Caco-2 (cell line): Measurements from ENCODE around the gene KDM2B. TPM values are rescaled to one million over a fixed set of nuclear protein-coding genes. Genes with fewer than 3 reads are reported as not detected.
"Not testable (repeated sequence)": the region's sequence is repeated elsewhere in the genome, so short reads cannot be mapped to it uniquely, and the experiment has no call there.

Source experiments
- BruUV-seq: library from RNA; stranded (reverse); fragments of 400-500 nt; replicated peaks from 2 replicates; lab custom pipeline; 2021; lab: Mats Ljungman, UMichigan
- CTCF ChIA-PET: fragments of 300-600 bp; sonication (Branson Sonifier 250); formaldehyde crosslinking; loops from one replicate; lab custom pipeline; 2022; ENCODE audit warnings: antibody characterized with exemption; lab: Charles Lee
- POLR2A ChIA-PET: fragments of 300-600 bp; sonication (Branson Sonifier 250); formaldehyde crosslinking; loops from one replicate; lab custom pipeline; 2022; ENCODE audit warnings: antibody characterized with exemption; lab: Charles Lee
- DNase-seq, 2 experiments: peaks; one replicate each; pipeline versions ENCODE4 v3.0.0 to v3.0.0-alpha.2; 2020 to 2022
- H3K27me3 ChIP-seq: replicated peaks from 2 replicates; pipeline ENCODE4 v1.6.0; 2011; ENCODE audit warnings: low read length; ENCODE audit not compliant: control insufficient read depth, insufficient read depth
- H3K36me3 ChIP-seq: 2 replicates; pipeline ENCODE4 v1.5.1; 2011; ENCODE audit warnings: low read length; ENCODE audit not compliant: control insufficient read depth, insufficient read depth
- H3K4me1 ChIP-seq: fragments of 250-450 bp; sonication (Bioruptor Pico); 2 replicates; pipeline ENCODE4 v1.5.1; 2020; ENCODE audit warnings: mild to moderate bottlenecking
- H3K4me3 ChIP-seq: 2 replicates; pipeline ENCODE4 v1.5.1; 2011; ENCODE audit warnings: low read depth, mild to moderate bottlenecking, control low read depth, low read length
- H3K9me3 ChIP-seq: fragments of 250-450 bp; sonication (Bioruptor Pico); 2 replicates; pipeline ENCODE4 v1.5.1; 2020; ENCODE audit warnings: mild to moderate bottlenecking, moderate library complexity
- H3K27ac Mint-ChIP-seq: one replicate; pipeline ENCODE4 v1.8.0; 2022; ENCODE audit warnings: mixed read lengths; ENCODE audit not compliant: unreplicated experiment
- H3K27me3 Mint-ChIP-seq: one replicate; pipeline ENCODE4 v1.8.0; 2022; ENCODE audit warnings: mixed read lengths; ENCODE audit not compliant: insufficient read depth, unreplicated experiment
- H3K36me3 Mint-ChIP-seq: one replicate; pipeline ENCODE4 v1.8.0; 2022; ENCODE audit warnings: mild to moderate bottlenecking, mixed read lengths; ENCODE audit not compliant: insufficient read depth, unreplicated experiment
- H3K4me1 Mint-ChIP-seq: one replicate; pipeline ENCODE4 v1.8.0; 2022; ENCODE audit warnings: low read depth, mixed read lengths; ENCODE audit not compliant: unreplicated experiment
- H3K4me3 Mint-ChIP-seq: one replicate; pipeline ENCODE4 v1.8.0; 2022; ENCODE audit warnings: mild to moderate bottlenecking, moderate library complexity, mixed read lengths; ENCODE audit not compliant: unreplicated experiment
- H3K9me3 Mint-ChIP-seq: one replicate; pipeline ENCODE4 v1.8.0; 2022; ENCODE audit warnings: mixed read lengths; ENCODE audit not compliant: unreplicated experiment
- CTCF ChIP-seq, 2 experiments: fragments of 200-600 bp in 1 of 2; IDR thresholded peaks; 1 replicate in 1 of 2; 2 replicates in 1 of 2; pipeline versions ENCODE4 v1.5.1 to v1.8.0; 2011 to 2022; ENCODE audit warnings: antibody characterized with exemption in 1 of 2, control low read depth in 1 of 2, inconsistent platforms in 1 of 2, low read depth in 1 of 2, low read length in 1 of 2, mild to moderate bottlenecking in 1 of 2, moderate library complexity in 1 of 2; ENCODE audit not compliant: insufficient read depth in 1 of 2, severe bottlenecking in 1 of 2, unreplicated experiment in 1 of 2
- intact Hi-C: fragments of 100-400 bp; cut with micrococcal nuclease; formaldehyde crosslinking; loops from one replicate; pipeline ENCODE4 v1.10.0; 2022; ENCODE audit not compliant: unreplicated experiment
- total RNA-seq: library from RNA; stranded (reverse); gene quantifications from 2 replicates; pipeline ENCODE4 v1.2.3, GENCODE V29; 2022

Gene KDM2B
- total RNA-seq, 1 experiment from 2014 or later = 48.4 TPM

GRCh38 chr12:121489874-121490273, 90.9 kb downstream of the KDM2B start:
- no peak overlapping the region for H3K4me3 Mint-ChIP-seq
- Histone ChIP-seq H3K27me3 (no peaks in the 10 kb centered on the region), H3K4me1 (0 out of 2 replicates have a peak, but pooled peaks cover 5% of the 10 kb centered on the region), H3K4me3 (no peak overlapping the region), H3K36me3 (no peaks in the 10 kb centered on the region), H3K9me3 (no peaks in the 10 kb centered on the region)
- TF ChIP-seq CTCF (IDR thresholded peaks at IDR 0.05; ENCODE audit: insufficient read depth in 1 of 2, low read depth in 1 of 2, low read length in 1 of 2, severe bottlenecking in 1 of 2, unreplicated experiment in 1 of 2) = no peak
- peaks cover 15% of the 10 kb centered on the region for H3K4me1 Mint-ChIP-seq
- no TSS peak for BruUV-seq
- no peak overlapping the region for H3K27ac Mint-ChIP-seq
- POLR2A ChIA-PET = interaction anchor here (0.6 kb wide), 1 partner anchor 16 kb away, joined by 7 read pairs; no protein-coding TSS in a partner anchor
- intact Hi-C loops = no loop called here
- H3K27me3 Mint-ChIP-seq = no peaks in the 10 kb centered on the region
- H3K36me3 Mint-ChIP-seq = peaks cover 26% of the 10 kb centered on the region
- CTCF ChIA-PET = no interaction called here
- no peaks in the 10 kb centered on the region for H3K9me3 Mint-ChIP-seq
- no peak for DNase-seq

GRCh38 chr12:121484967-121485366, 95.9 kb downstream of the KDM2B start:
- no peaks in the 10 kb centered on the region for H3K27me3 Mint-ChIP-seq
- H3K36me3 Mint-ChIP-seq = peaks cover 30% of the 10 kb centered on the region
- peaks cover 14% of the 10 kb centered on the region for H3K4me1 Mint-ChIP-seq
- H3K36me3 ChIP-seq = no peaks in the 10 kb centered on the region
- BruUV-seq = no TSS peak
- H3K4me3 Mint-ChIP-seq = no peak overlapping the region
- ChIA-PET POLR2A (no interaction called here), CTCF (no interaction called here)
- intact Hi-C loops = no loop called here
- no peak overlapping the region for H3K4me3 ChIP-seq
- H3K9me3 Mint-ChIP-seq = no peaks in the 10 kb centered on the region
- no peaks in the 10 kb centered on the region for H3K9me3 ChIP-seq
- no peaks in the 10 kb centered on the region for H3K4me1 ChIP-seq
- no peak for TF ChIP-seq CTCF (IDR thresholded peaks at IDR 0.05; ENCODE audit: insufficient read depth in 1 of 2, low read depth in 1 of 2, low read length in 1 of 2, severe bottlenecking in 1 of 2, unreplicated experiment in 1 of 2)
- no peak for DNase-seq
- H3K27ac Mint-ChIP-seq = no peak overlapping the region
- no peaks in the 10 kb centered on the region for H3K27me3 ChIP-seq

- H3K4me1 ChIP-seq, H3K36me3 ChIP-seq, H3K27ac Mint-ChIP-seq, H3K4me3 Mint-ChIP-seq, H3K27me3 Mint-ChIP-seq, intact Hi-C loops, H3K27me3 ChIP-seq, BruUV-seq, DNase-seq, POLR2A ChIA-PET, H3K4me3 ChIP-seq, H3K9me3 ChIP-seq, H3K9me3 Mint-ChIP-seq, CTCF ChIA-PET: not testable (repeated sequence)
- peaks cover 14% of the 10 kb centered on the region for H3K4me1 Mint-ChIP-seq
- peaks cover 30% of the 10 kb centered on the region for H3K36me3 Mint-ChIP-seq
Observed at GRCh38 chr12:121484564-121484963, 96.3 kb downstream of the KDM2B start.

GRCh38 chr12:121483949-121484348, 96.9 kb downstream of the KDM2B start:
- DNase-seq = no peak
- ChIA-PET CTCF (interaction anchor here (0.6 kb wide), 1 partner anchor 93 kb away, joined by 5 read pairs; no protein-coding TSS in a partner anchor), POLR2A (no interaction called here)
- peaks cover 30% of the 10 kb centered on the region for H3K36me3 Mint-ChIP-seq
- Histone ChIP-seq H3K4me3 (no peak overlapping the region), H3K27me3 (no peaks in the 10 kb centered on the region), H3K9me3 (no peaks in the 10 kb centered on the region), H3K36me3 (no peaks in the 10 kb centered on the region), H3K4me1 (no peaks in the 10 kb centered on the region)
- no TSS peak for BruUV-seq
- intact Hi-C loops = no loop called here
- peaks cover 14% of the 10 kb centered on the region for H3K4me1 Mint-ChIP-seq
- H3K4me3 Mint-ChIP-seq = no peak overlapping the region
- no peak for TF ChIP-seq CTCF (IDR thresholded peaks at IDR 0.05; ENCODE audit: insufficient read depth in 1 of 2, low read depth in 1 of 2, low read length in 1 of 2, severe bottlenecking in 1 of 2, unreplicated experiment in 1 of 2)
- H3K27me3 Mint-ChIP-seq = no peaks in the 10 kb centered on the region
- no peaks in the 10 kb centered on the region for H3K9me3 Mint-ChIP-seq
- no peak overlapping the region for H3K27ac Mint-ChIP-seq
